ENCODE data around the gene MIEF1.

Gene MIEF1

DNA sequence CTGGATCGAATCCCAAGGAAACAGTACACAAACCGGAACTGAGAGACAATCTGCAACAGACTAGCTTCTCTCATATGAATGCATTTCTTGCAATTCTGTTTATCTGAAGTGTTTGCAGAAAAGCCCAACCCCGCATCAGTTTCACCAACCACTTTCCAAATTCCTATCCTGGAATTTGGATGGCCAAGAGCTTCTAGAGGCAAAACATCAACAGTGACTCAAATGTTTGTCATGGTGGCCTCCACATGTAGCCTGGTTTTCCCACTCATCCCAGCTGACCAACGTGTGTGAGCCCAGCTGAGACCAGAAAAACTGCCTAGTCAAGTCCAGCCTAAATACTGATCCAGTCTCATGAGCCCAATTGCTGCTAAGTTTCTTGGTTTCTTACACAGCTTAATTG, 8.3 kb upstream of the MIEF1 start:
- TF ChIP-seq, protein P1, sequence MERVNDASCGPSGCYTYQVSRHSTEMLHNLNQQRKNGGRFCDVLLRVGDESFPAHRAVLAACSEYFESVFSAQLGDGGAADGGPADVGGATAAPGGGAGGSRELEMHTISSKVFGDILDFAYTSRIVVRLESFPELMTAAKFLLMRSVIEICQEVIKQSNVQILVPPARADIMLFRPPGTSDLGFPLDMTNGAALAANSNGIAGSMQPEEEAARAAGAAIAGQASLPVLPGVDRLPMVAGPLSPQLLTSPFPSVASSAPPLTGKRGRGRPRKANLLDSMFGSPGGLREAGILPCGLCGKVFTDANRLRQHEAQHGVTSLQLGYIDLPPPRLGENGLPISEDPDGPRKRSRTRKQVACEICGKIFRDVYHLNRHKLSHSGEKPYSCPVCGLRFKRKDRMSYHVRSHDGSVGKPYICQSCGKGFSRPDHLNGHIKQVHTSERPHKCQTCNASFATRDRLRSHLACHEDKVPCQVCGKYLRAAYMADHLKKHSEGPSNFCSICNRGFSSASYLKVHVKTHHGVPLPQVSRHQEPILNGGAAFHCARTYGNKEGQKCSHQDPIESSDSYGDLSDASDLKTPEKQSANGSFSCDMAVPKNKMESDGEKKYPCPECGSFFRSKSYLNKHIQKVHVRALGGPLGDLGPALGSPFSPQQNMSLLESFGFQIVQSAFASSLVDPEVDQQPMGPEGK (CRISPR knock-in tag; IDR thresholded peaks at IDR 0.05; ENCODE audit: borderline replicate concordance) = no peak
- TF ChIP-seq CSRNP3 (CRISPR knock-in tag; IDR thresholded peaks at IDR 0.05) (no peak), ZNF70 (CRISPR knock-in tag; IDR thresholded peaks at IDR 0.05) (no peak), ZFP3 (CRISPR knock-in tag; IDR thresholded peaks at IDR 0.05) (no peak), BACH2 (CRISPR knock-in tag; IDR thresholded peaks at IDR 0.05; ENCODE audit: borderline replicate concordance) (no peak), ZC3H10 (CRISPR knock-in tag; IDR thresholded peaks at IDR 0.05) (no peak)
- ATAC-seq = no peak

- no peak for TF ChIP-seq CSDC2 (CRISPR knock-in tag; IDR thresholded peaks at IDR 0.05)
- no peak for TF ChIP-seq ZNF565 (CRISPR knock-in tag; conservative IDR thresholded peaks at IDR 0.05; ENCODE audit: low read depth)
- no peak for TF ChIP-seq ISL1 (CRISPR knock-in tag; IDR thresholded peaks at IDR 0.05)
- no peak for TF ChIP-seq CREB5 (CRISPR knock-in tag; IDR thresholded peaks at IDR 0.05; ENCODE audit: low read depth)
- TF ChIP-seq CSRNP3 (CRISPR knock-in tag; IDR thresholded peaks at IDR 0.05) = no peak
- no peak for TF ChIP-seq ZNF8 (CRISPR knock-in tag; IDR thresholded peaks at IDR 0.05)
- TF ChIP-seq ZC3H10 (CRISPR knock-in tag; IDR thresholded peaks at IDR 0.05) = no peak
- TF ChIP-seq OSR1 (CRISPR knock-in tag; IDR thresholded peaks at IDR 0.05) = no peak
- TF ChIP-seq RARB (CRISPR knock-in tag; IDR thresholded peaks at IDR 0.05) = no peak
- no peak for TF ChIP-seq TOX (CRISPR knock-in tag; IDR thresholded peaks at IDR 0.05; ENCODE audit: borderline replicate concordance)
- TF ChIP-seq, protein P1 (CRISPR knock-in tag; IDR thresholded peaks at IDR 0.05; ENCODE audit: borderline replicate concordance) = no peak
- TF ChIP-seq POU6F1 (CRISPR knock-in tag; IDR thresholded peaks at IDR 0.05; ENCODE audit: borderline replicate concordance, low read depth) = no peak
- no peak for TF ChIP-seq ZNF70 (CRISPR knock-in tag; IDR thresholded peaks at IDR 0.05)
- no peak for TF ChIP-seq GLIS3 (CRISPR knock-in tag; IDR thresholded peaks at IDR 0.05)
- TF ChIP-seq, protein P2, sequence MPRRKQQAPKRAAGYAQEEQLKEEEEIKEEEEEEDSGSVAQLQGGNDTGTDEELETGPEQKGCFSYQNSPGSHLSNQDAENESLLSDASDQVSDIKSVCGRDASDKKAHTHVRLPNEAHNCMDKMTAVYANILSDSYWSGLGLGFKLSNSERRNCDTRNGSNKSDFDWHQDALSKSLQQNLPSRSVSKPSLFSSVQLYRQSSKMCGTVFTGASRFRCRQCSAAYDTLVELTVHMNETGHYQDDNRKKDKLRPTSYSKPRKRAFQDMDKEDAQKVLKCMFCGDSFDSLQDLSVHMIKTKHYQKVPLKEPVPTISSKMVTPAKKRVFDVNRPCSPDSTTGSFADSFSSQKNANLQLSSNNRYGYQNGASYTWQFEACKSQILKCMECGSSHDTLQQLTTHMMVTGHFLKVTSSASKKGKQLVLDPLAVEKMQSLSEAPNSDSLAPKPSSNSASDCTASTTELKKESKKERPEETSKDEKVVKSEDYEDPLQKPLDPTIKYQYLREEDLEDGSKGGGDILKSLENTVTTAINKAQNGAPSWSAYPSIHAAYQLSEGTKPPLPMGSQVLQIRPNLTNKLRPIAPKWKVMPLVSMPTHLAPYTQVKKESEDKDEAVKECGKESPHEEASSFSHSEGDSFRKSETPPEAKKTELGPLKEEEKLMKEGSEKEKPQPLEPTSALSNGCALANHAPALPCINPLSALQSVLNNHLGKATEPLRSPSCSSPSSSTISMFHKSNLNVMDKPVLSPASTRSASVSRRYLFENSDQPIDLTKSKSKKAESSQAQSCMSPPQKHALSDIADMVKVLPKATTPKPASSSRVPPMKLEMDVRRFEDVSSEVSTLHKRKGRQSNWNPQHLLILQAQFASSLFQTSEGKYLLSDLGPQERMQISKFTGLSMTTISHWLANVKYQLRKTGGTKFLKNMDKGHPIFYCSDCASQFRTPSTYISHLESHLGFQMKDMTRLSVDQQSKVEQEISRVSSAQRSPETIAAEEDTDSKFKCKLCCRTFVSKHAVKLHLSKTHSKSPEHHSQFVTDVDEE (CRISPR knock-in tag; IDR thresholded peaks at IDR 0.05) = no peak
- no peak for ATAC-seq
Observed at GRCh38 chr22:39494471-39495120, 7.5 kb upstream of the MIEF1 start.

All from SK-N-SH treated with all-trans-retinoic acid at 6 μM for 48 hours (cell line).